Fibroblast of lung (primary cell): ENCODE results near the gene YEATS4.

Source experiments
- CTCF ChIP-seq, 2 donors: IDR thresholded peaks in 1 of 2; conservative IDR thresholded peaks in 1 of 2; 1 replicate in 1 of 2; 2 replicates in 1 of 2; pipeline ENCODE4 v1.5.1; 2011 to 2012; ENCODE audit warnings: low read length in 2 of 2, control low read depth in 1 of 2, inconsistent platforms in 1 of 2, low read depth in 1 of 2, mild to moderate bottlenecking in 1 of 2
- EZH2 ChIP-seq: IDR thresholded peaks from 2 replicates; pipeline ENCODE4 v1.5.1; 2012; ENCODE audit warnings: low read length, control low read depth, mild to moderate bottlenecking; ENCODE audit errors: missing control alignments

- no peak for TF ChIP-seq CTCF (conservative IDR thresholded peaks at IDR 0.05 in 1 of 2, IDR thresholded peaks at IDR 0.05 in 1 of 2; ENCODE audit: low read depth in 1 of 2, low read length in 2 of 2)
- no peak for TF ChIP-seq EZH2
Observed at GRCh38 chr12:69331909-69332684, 27.4 kb upstream of the YEATS4 start.
